ENCODE measurements around the gene DNAH14. TPM values are rescaled to one million over a fixed set of nuclear protein-coding genes. Genes with fewer than 3 reads are reported as not detected.

DNAH14 gene
- total RNA-seq, 2 experiments from 2014 or later, result 0.27 to 0.34 TPM

- Histone ChIP-seq H3K36me3 (ENCODE audit: insufficient read depth, low read length) (no peaks in the 10 kb centered on the region), H3K27ac (ENCODE audit: low read depth in 1 of 2, low read length in 2 of 2) (no peak overlapping the region), H3K4me3 (ENCODE audit: low read length) (no peak overlapping the region), H3K9me3 (ENCODE audit: control insufficient read depth in 1 of 2, insufficient read depth in 1 of 2, low read length in 2 of 2) (no peaks in the 10 kb centered on the region), H3K27me3 (ENCODE audit: control insufficient read depth in 1 of 2, insufficient read depth in 2 of 2, low read length in 2 of 2) (no peaks in the 10 kb centered on the region), H3K4me1 (ENCODE audit: insufficient read depth, low read length) (no peaks in the 10 kb centered on the region)
- Mint-ChIP-seq H3K27ac (no peak overlapping the region), H3K36me3 (ENCODE audit: low read depth) (no peaks in the 10 kb centered on the region), H3K4me3 (no peak overlapping the region), H3K27me3 (no peaks in the 10 kb centered on the region), H3K9me3 (no peaks in the 10 kb centered on the region), H3K4me1 (ENCODE audit: low read depth) (peaks cover 8% of the 10 kb centered on the region)
- DNase-seq (no peak), ATAC-seq (ENCODE audit: poor library complexity) (no peak)
- ChIA-PET POLR2A (no interaction called here), CTCF (no interaction called here)
- no peak for TF ChIP-seq CTCF (IDR thresholded peaks at IDR 0.05)
- intact Hi-C loops (cut with DNase I, micrococcal nuclease), result no loop called here
These were observed 226.1 kb downstream of the DNAH14 start for GRCh38 chr1:225155555-225155954.

GRCh38 chr1:225156254-225156653, 226.8 kb downstream of the DNAH14 start:
- no peak overlapping the region for H3K27ac Mint-ChIP-seq
- Histone ChIP-seq H3K4me3 (ENCODE audit: low read length) (no peak overlapping the region), H3K4me1 (ENCODE audit: insufficient read depth, low read length) (no peaks in the 10 kb centered on the region), H3K27me3 (ENCODE audit: control insufficient read depth in 1 of 2, insufficient read depth in 2 of 2, low read length in 2 of 2) (no peaks in the 10 kb centered on the region), H3K36me3 (ENCODE audit: insufficient read depth, low read length) (no peaks in the 10 kb centered on the region), H3K9me3 (ENCODE audit: control insufficient read depth in 1 of 2, insufficient read depth in 1 of 2, low read length in 2 of 2) (no peaks in the 10 kb centered on the region), H3K27ac (ENCODE audit: low read depth in 1 of 2, low read length in 2 of 2) (no peak overlapping the region)
- H3K27me3 Mint-ChIP-seq, result no peaks in the 10 kb centered on the region
- DNase-seq, result no peak
- ATAC-seq (ENCODE audit: poor library complexity), result no peak
- POLR2A ChIA-PET, result no interaction called here
- H3K9me3 Mint-ChIP-seq, result no peaks in the 10 kb centered on the region
- no peaks in the 10 kb centered on the region for H3K36me3 Mint-ChIP-seq (ENCODE audit: low read depth)
- TF ChIP-seq CTCF (IDR thresholded peaks at IDR 0.05), result no peak
- H3K4me1 Mint-ChIP-seq (ENCODE audit: low read depth), result peaks cover 8% of the 10 kb centered on the region
- no peak overlapping the region for H3K4me3 Mint-ChIP-seq
- CTCF ChIA-PET, result no interaction called here
- intact Hi-C loops (cut with DNase I, micrococcal nuclease), result no loop called here

- POLR2A ChIA-PET, result no interaction called here
- H3K9me3 ChIP-seq (ENCODE audit: control insufficient read depth in 1 of 2, insufficient read depth in 1 of 2, low read length in 2 of 2), result no peaks in the 10 kb centered on the region
- DNase-seq (no peak), ATAC-seq (ENCODE audit: poor library complexity) (no peak)
- intact Hi-C loops (cut with DNase I, micrococcal nuclease), result no loop called here
- no peaks in the 10 kb centered on the region for H3K27me3 ChIP-seq (ENCODE audit: control insufficient read depth in 1 of 2, insufficient read depth in 2 of 2, low read length in 2 of 2)
- H3K27me3 Mint-ChIP-seq, result peaks cover 2% of the 10 kb centered on the region
- no peak for TF ChIP-seq CTCF (IDR thresholded peaks at IDR 0.05)
- H3K36me3 ChIP-seq (ENCODE audit: insufficient read depth, low read length), result no peaks in the 10 kb centered on the region
- H3K9me3 Mint-ChIP-seq, result no peaks in the 10 kb centered on the region
- H3K27ac ChIP-seq (ENCODE audit: low read depth in 1 of 2, low read length in 2 of 2), result no peak overlapping the region
- no peak overlapping the region for H3K4me3 ChIP-seq (ENCODE audit: low read length)
- H3K27ac Mint-ChIP-seq, result no peak overlapping the region
- no peak overlapping the region for H3K4me3 Mint-ChIP-seq
- CTCF ChIA-PET, result no interaction called here
- H3K4me1 Mint-ChIP-seq (ENCODE audit: low read depth), result peaks cover 8% of the 10 kb centered on the region
- no peaks in the 10 kb centered on the region for H3K36me3 Mint-ChIP-seq (ENCODE audit: low read depth)
- no peaks in the 10 kb centered on the region for H3K4me1 ChIP-seq (ENCODE audit: insufficient read depth, low read length)
These were observed 228.8 kb downstream of the DNAH14 start for GRCh38 chr1:225158291-225158690.

Data from CD4-positive, alpha-beta T cell (primary cell).